HG02588 (cell line): ENCODE results near the gene RYR3.

Source experiments
- ATAC-seq: cut with Tn5 transposase; IDR thresholded peaks from one replicate; pipeline ENCODE4 v1.9.1; 2021; ENCODE audit warnings: mild to moderate bottlenecking, moderate library complexity; ENCODE audit not compliant: unreplicated experiment

Gene RYR3

GRCh38 chr15:33693166-33693800 lies 382.5 kb downstream of the RYR3 start:
- ATAC-seq = no peak

GRCh38 chr15:33698126-33698525 lies 387.4 kb downstream of the RYR3 start:
- ATAC-seq = no peak

- ATAC-seq = no peak
Measured at GRCh38 chr15:33699145-33699544, 388.4 kb downstream of the RYR3 start.

GRCh38 chr15:33699691-33700447 lies 389.1 kb downstream of the RYR3 start:
- ATAC-seq = no peak

GRCh38 chr15:33700695-33701303 lies 390.0 kb downstream of the RYR3 start:
- peak; percentile 82 for ATAC-seq

GRCh38 chr15:33701304-33701696 lies 390.5 kb downstream of the RYR3 start:
- ATAC-seq = no peak

- no peak for ATAC-seq
Measured at GRCh38 chr15:33706173-33706572, 395.4 kb downstream of the RYR3 start.

- no peak for ATAC-seq
Measured at GRCh38 chr15:33710748-33711147, 400.0 kb downstream of the RYR3 start.

- no peak for ATAC-seq
Measured at GRCh38 chr15:33716025-33716424, 405.3 kb downstream of the RYR3 start.

GRCh38 chr15:33720952-33721351 lies 410.2 kb downstream of the RYR3 start:
- no peak for ATAC-seq

GRCh38 chr15:33722005-33722672 lies 411.4 kb downstream of the RYR3 start:
- peak; percentile 77 for ATAC-seq

GRCh38 chr15:33722673-33723015 lies 411.9 kb downstream of the RYR3 start:
- ATAC-seq = no peak

GRCh38 chr15:33724321-33725036 lies 413.7 kb downstream of the RYR3 start:
- ATAC-seq = no peak

- no peak for ATAC-seq
Measured at GRCh38 chr15:33729653-33730052, 418.9 kb downstream of the RYR3 start.

- ATAC-seq = no peak
Measured at GRCh38 chr15:33730815-33731214, 420.0 kb downstream of the RYR3 start.

- no peak for ATAC-seq
Measured at GRCh38 chr15:33735143-33735542, 424.4 kb downstream of the RYR3 start.

GRCh38 chr15:33735637-33736247 lies 425.0 kb downstream of the RYR3 start:
- no peak for ATAC-seq

- no peak for ATAC-seq
Measured at GRCh38 chr15:33737687-33738601, 427.2 kb downstream of the RYR3 start.

GRCh38 chr15:33738941-33739664 lies 428.3 kb downstream of the RYR3 start:
- ATAC-seq = no peak
